Natural killer cell treated with Interleukin-12 subunit alpha and Interleukin-12 subunit beta and Interleukin-15 and Interleukin-18, amount 100 ng/mL, for 72 hours (primary cell): ENCODE results near the gene PODXL. TPM values are rescaled to one million over a fixed set of nuclear protein-coding genes. Genes with fewer than 3 reads are reported as not detected.

Source experiments
- ATAC-seq, 2 donors: fragments of 150-1000 bp; cut with Tn5 transposase in 1 of 2; sonication (Bioruptor Pico), chemical (Tn5 transposase) in 1 of 2; 2 replicates each; pipeline ENCODE4 v1.10.0; 2021
- DNase-seq: peaks from one replicate; pipeline ENCODE4 v3.0.0; 2022; ENCODE audit warnings: low spot score
- H3K27ac Mint-ChIP-seq, 2 donors: 1 replicate in 1 of 2; 2 replicates in 1 of 2; pipeline ENCODE4 v1.8.0; 2022; ENCODE audit warnings: mixed read lengths in 2 of 2, mild to moderate bottlenecking in 1 of 2, moderate library complexity in 1 of 2
- H3K27me3 Mint-ChIP-seq, 2 donors: 1 replicate in 1 of 2; 2 replicates in 1 of 2; pipeline ENCODE4 v1.8.0; 2022; ENCODE audit warnings: mixed read lengths in 2 of 2
- H3K36me3 Mint-ChIP-seq: one replicate; pipeline ENCODE4 v1.8.0; 2022; ENCODE audit warnings: mixed read lengths
- H3K4me1 Mint-ChIP-seq, 2 donors: 1 replicate in 1 of 2; 2 replicates in 1 of 2; pipeline ENCODE4 v1.8.0; 2022; ENCODE audit warnings: low read depth in 2 of 2, mixed read lengths in 2 of 2, mild to moderate bottlenecking in 1 of 2
- H3K4me3 Mint-ChIP-seq: one replicate; pipeline ENCODE4 v1.8.0; 2022; ENCODE audit warnings: mixed read lengths
- H3K9me3 Mint-ChIP-seq: 2 replicates; pipeline ENCODE4 v1.8.0; 2022; ENCODE audit warnings: mixed read lengths
- total RNA-seq, 2 donors: library from RNA; stranded (reverse); gene quantifications; one replicate each; pipeline ENCODE4 v1.2.3, GENCODE V29; 2022

PODXL gene
- total RNA-seq, 2 donors from 2014 or later: 1.3 to 1.6 TPM

- H3K27me3 Mint-ChIP-seq: no peaks in the 10 kb centered on the region
- ATAC-seq: no peak
- H3K9me3 Mint-ChIP-seq: no peaks in the 10 kb centered on the region
- no peak for DNase-seq
- H3K4me1 Mint-ChIP-seq: peaks cover 11 to 12% of the 10 kb centered on the region in 2 donors
- no peak overlapping the region for H3K4me3 Mint-ChIP-seq
- H3K36me3 Mint-ChIP-seq: no peaks in the 10 kb centered on the region
- H3K27ac Mint-ChIP-seq: no peak overlapping the region
Observed at GRCh38 chr7:131497454-131497853, 59.0 kb downstream of the PODXL start.

GRCh38 chr7:131495669-131496498, 60.5 kb downstream of the PODXL start:
- Mint-ChIP-seq H3K36me3 (no peaks in the 10 kb centered on the region), H3K4me1 (peaks cover 0 to 3% of the 10 kb centered on the region in 2 donors), H3K4me3 (no peak overlapping the region), H3K9me3 (no peaks in the 10 kb centered on the region), H3K27me3 (no peaks in the 10 kb centered on the region), H3K27ac (no peak overlapping the region)
- DNase-seq (no peak), ATAC-seq (no peak)

GRCh38 chr7:131494182-131494581, 62.2 kb downstream of the PODXL start:
- Mint-ChIP-seq H3K4me1 (no peaks in the 10 kb centered on the region), H3K9me3 (no peaks in the 10 kb centered on the region), H3K27me3 (no peaks in the 10 kb centered on the region), H3K27ac (no peak overlapping the region), H3K4me3 (no peak overlapping the region), H3K36me3 (no peaks in the 10 kb centered on the region)
- DNase-seq (no peak), ATAC-seq (no peak)

GRCh38 chr7:131493581-131493980, 62.8 kb downstream of the PODXL start:
- H3K27me3 Mint-ChIP-seq: no peaks in the 10 kb centered on the region
- no peaks in the 10 kb centered on the region for H3K9me3 Mint-ChIP-seq
- H3K36me3 Mint-ChIP-seq: no peaks in the 10 kb centered on the region
- no peak overlapping the region for H3K27ac Mint-ChIP-seq
- ATAC-seq (no peak), DNase-seq (no peak)
- H3K4me1 Mint-ChIP-seq: no peaks in the 10 kb centered on the region
- no peak overlapping the region for H3K4me3 Mint-ChIP-seq

- H3K9me3 Mint-ChIP-seq: no peaks in the 10 kb centered on the region
- no peaks in the 10 kb centered on the region for H3K4me1 Mint-ChIP-seq
- H3K27me3 Mint-ChIP-seq: no peaks in the 10 kb centered on the region
- no peak for DNase-seq
- H3K36me3 Mint-ChIP-seq: no peaks in the 10 kb centered on the region
- no peak overlapping the region for H3K27ac Mint-ChIP-seq
- ATAC-seq: no peak
- H3K4me3 Mint-ChIP-seq: no peak overlapping the region
Observed at GRCh38 chr7:131493081-131493480, 63.3 kb downstream of the PODXL start.

- no peak overlapping the region for H3K27ac Mint-ChIP-seq
- DNase-seq (no peak), ATAC-seq (no peak)
- no peaks in the 10 kb centered on the region for H3K36me3 Mint-ChIP-seq
- H3K9me3 Mint-ChIP-seq: no peaks in the 10 kb centered on the region
- H3K27me3 Mint-ChIP-seq: no peaks in the 10 kb centered on the region
- no peak overlapping the region for H3K4me3 Mint-ChIP-seq
- peaks cover 0 to 3% of the 10 kb centered on the region in 2 donors for H3K4me1 Mint-ChIP-seq
Observed at GRCh38 chr7:131489881-131490280, 66.5 kb downstream of the PODXL start.

- Mint-ChIP-seq H3K27ac (no peak overlapping the region), H3K4me3 (no peak overlapping the region), H3K27me3 (no peaks in the 10 kb centered on the region), H3K4me1 (peaks cover 0 to 8% of the 10 kb centered on the region in 2 donors), H3K9me3 (no peaks in the 10 kb centered on the region), H3K36me3 (no peaks in the 10 kb centered on the region)
- DNase-seq (no peak), ATAC-seq (no peak)
Observed at GRCh38 chr7:131489196-131489595, 67.2 kb downstream of the PODXL start.

- H3K4me1 Mint-ChIP-seq: peaks cover 2 to 8% of the 10 kb centered on the region in 2 donors
- H3K4me3 Mint-ChIP-seq: no peak overlapping the region
- no peak for ATAC-seq
- DNase-seq: no peak
- no peaks in the 10 kb centered on the region for H3K27me3 Mint-ChIP-seq
- H3K36me3 Mint-ChIP-seq: peaks cover 4% of the 10 kb centered on the region
- H3K9me3 Mint-ChIP-seq: no peaks in the 10 kb centered on the region
- H3K27ac Mint-ChIP-seq: no peak overlapping the region
Observed at GRCh38 chr7:131488361-131488760, 68.1 kb downstream of the PODXL start.

- no peak overlapping the region for H3K4me3 Mint-ChIP-seq
- no peak overlapping the region for H3K27ac Mint-ChIP-seq
- H3K27me3 Mint-ChIP-seq: no peaks in the 10 kb centered on the region
- peaks cover 5% of the 10 kb centered on the region for H3K36me3 Mint-ChIP-seq
- H3K4me1 Mint-ChIP-seq: peaks cover 5 to 8% of the 10 kb centered on the region in 2 donors
- no peaks in the 10 kb centered on the region for H3K9me3 Mint-ChIP-seq
- no peak for ATAC-seq
- no peak for DNase-seq
Observed at GRCh38 chr7:131487217-131487616, 69.2 kb downstream of the PODXL start.

GRCh38 chr7:131486346-131486745, 70.1 kb downstream of the PODXL start:
- no peak overlapping the region for H3K27ac Mint-ChIP-seq
- peaks cover 5 to 8% of the 10 kb centered on the region in 2 donors for H3K4me1 Mint-ChIP-seq
- DNase-seq: no peak
- peaks cover 5% of the 10 kb centered on the region for H3K36me3 Mint-ChIP-seq
- no peaks in the 10 kb centered on the region for H3K27me3 Mint-ChIP-seq
- ATAC-seq: no peak
- H3K4me3 Mint-ChIP-seq: no peak overlapping the region
- H3K9me3 Mint-ChIP-seq: no peaks in the 10 kb centered on the region

- H3K27ac Mint-ChIP-seq: no peak overlapping the region
- peaks cover 5% of the 10 kb centered on the region for H3K36me3 Mint-ChIP-seq
- DNase-seq (no peak), ATAC-seq (no peak)
- no peak overlapping the region for H3K4me3 Mint-ChIP-seq
- peaks cover 5 to 8% of the 10 kb centered on the region in 2 donors for H3K4me1 Mint-ChIP-seq
- H3K27me3 Mint-ChIP-seq: no peaks in the 10 kb centered on the region
- H3K9me3 Mint-ChIP-seq: no peaks in the 10 kb centered on the region
Observed at GRCh38 chr7:131483586-131483985, 72.8 kb downstream of the PODXL start.

GRCh38 chr7:131482800-131483199, 73.6 kb downstream of the PODXL start:
- ATAC-seq: no peak
- Mint-ChIP-seq H3K36me3 (peaks cover 5% of the 10 kb centered on the region), H3K27me3 (no peaks in the 10 kb centered on the region), H3K4me1 (peaks cover 5 to 8% of the 10 kb centered on the region in 2 donors), H3K4me3 (no peak overlapping the region), H3K9me3 (no peaks in the 10 kb centered on the region), H3K27ac (no peak overlapping the region)
- no peak for DNase-seq

- Mint-ChIP-seq H3K4me3 (no peak overlapping the region), H3K27ac (peak overlapping the region in 1 of 2 donors; percentile 26), H3K27me3 (no peaks in the 10 kb centered on the region), H3K4me1 (peaks cover 5 to 8% of the 10 kb centered on the region in 2 donors), H3K36me3 (peaks cover 5% of the 10 kb centered on the region), H3K9me3 (no peaks in the 10 kb centered on the region)
- ATAC-seq (no peak), DNase-seq (no peak)
Observed at GRCh38 chr7:131480384-131481315, 75.8 kb downstream of the PODXL start.

GRCh38 chr7:131476740-131477139, 79.7 kb downstream of the PODXL start:
- DNase-seq: no peak
- Mint-ChIP-seq H3K27me3 (no peaks in the 10 kb centered on the region), H3K9me3 (no peaks in the 10 kb centered on the region), H3K36me3 (no peaks in the 10 kb centered on the region), H3K27ac (no peak overlapping the region), H3K4me3 (no peak overlapping the region), H3K4me1 (peaks cover 0 to 3% of the 10 kb centered on the region in 2 donors)
- no peak for ATAC-seq
